ENCODE measurements around the gene ANTXR2. TPM values are rescaled to one million over a fixed set of nuclear protein-coding genes. Genes with fewer than 3 reads are reported as not detected.

The ANTXR2 gene
- total RNA-seq, 1 experiment from 2014 or later, result 7.0 TPM

- H3K27me3 ChIP-seq (replicated peaks; ENCODE audit: insufficient read depth, low read depth, low read length, poor library complexity), result no peaks in the 10 kb centered on the region
- intact Hi-C loops (cut with micrococcal nuclease; ENCODE audit: unreplicated experiment), result no loop called here
- no peak for DNase-seq (ENCODE audit: low spot score)
- no peaks in the 10 kb centered on the region for H3K36me3 ChIP-seq (ENCODE audit: insufficient read depth, low read length, poor library complexity, severe bottlenecking)
- no peak overlapping the region for H3K4me3 ChIP-seq (ENCODE audit: low read depth, low read length, poor library complexity, severe bottlenecking)
- H3K27ac ChIP-seq (ENCODE audit: low read depth, low read length, poor library complexity, severe bottlenecking), result no peak overlapping the region
- TF ChIP-seq, protein P1, sequence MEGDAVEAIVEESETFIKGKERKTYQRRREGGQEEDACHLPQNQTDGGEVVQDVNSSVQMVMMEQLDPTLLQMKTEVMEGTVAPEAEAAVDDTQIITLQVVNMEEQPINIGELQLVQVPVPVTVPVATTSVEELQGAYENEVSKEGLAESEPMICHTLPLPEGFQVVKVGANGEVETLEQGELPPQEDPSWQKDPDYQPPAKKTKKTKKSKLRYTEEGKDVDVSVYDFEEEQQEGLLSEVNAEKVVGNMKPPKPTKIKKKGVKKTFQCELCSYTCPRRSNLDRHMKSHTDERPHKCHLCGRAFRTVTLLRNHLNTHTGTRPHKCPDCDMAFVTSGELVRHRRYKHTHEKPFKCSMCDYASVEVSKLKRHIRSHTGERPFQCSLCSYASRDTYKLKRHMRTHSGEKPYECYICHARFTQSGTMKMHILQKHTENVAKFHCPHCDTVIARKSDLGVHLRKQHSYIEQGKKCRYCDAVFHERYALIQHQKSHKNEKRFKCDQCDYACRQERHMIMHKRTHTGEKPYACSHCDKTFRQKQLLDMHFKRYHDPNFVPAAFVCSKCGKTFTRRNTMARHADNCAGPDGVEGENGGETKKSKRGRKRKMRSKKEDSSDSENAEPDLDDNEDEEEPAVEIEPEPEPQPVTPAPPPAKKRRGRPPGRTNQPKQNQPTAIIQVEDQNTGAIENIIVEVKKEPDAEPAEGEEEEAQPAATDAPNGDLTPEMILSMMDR (conservative IDR thresholded peaks at IDR 0.05; ENCODE audit: low read depth, low read length), result no peak
- TF ChIP-seq EZH2 (IDR thresholded peaks at IDR 0.05; ENCODE audit: borderline replicate concordance, low read depth, low read length, poor library complexity, severe bottlenecking), result no peak
- H3K9me3 ChIP-seq (ENCODE audit: low read depth, low read length, poor library complexity, severe bottlenecking), result no peaks in the 10 kb centered on the region
- ChIA-PET POLR2A (ENCODE audit: low non-redundant PET) (no interaction called here), CTCF (no interaction called here)
- no peaks in the 10 kb centered on the region for H3K4me1 ChIP-seq (ENCODE audit: insufficient read depth, low read length, poor library complexity, severe bottlenecking)
- BruUV-seq (replicated peaks), result no TSS peak
Observed at GRCh38 chr4:80082693-80083092, 9.7 kb upstream of the ANTXR2 start.

DNA sequence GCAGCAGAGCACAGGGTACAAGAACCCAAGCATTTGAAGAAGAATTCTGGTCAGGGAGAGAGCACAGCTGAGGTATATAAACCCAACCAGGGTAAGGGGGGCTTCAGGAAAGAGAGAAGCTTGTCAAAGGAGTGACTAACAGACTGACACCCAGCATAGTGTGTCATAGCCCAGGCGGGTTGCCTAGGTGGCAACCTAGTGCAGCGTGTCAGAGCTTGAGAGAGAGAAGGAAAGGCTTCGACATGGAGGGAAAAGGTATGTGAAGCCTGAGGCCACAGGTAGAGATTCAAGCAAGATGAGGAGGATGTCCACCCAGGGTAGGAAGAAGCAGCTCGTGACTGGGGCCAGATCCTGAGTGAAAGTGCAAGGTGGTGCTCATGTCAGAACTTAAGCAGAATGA is 8.5 kb upstream of the ANTXR2 start:
- H3K4me3 ChIP-seq (ENCODE audit: low read depth, low read length, poor library complexity, severe bottlenecking), result no peak overlapping the region
- H3K27ac ChIP-seq (ENCODE audit: low read depth, low read length, poor library complexity, severe bottlenecking), result no peak overlapping the region
- BruUV-seq (replicated peaks), result no TSS peak
- no peaks in the 10 kb centered on the region for H3K36me3 ChIP-seq (ENCODE audit: insufficient read depth, low read length, poor library complexity, severe bottlenecking)
- DNase-seq (ENCODE audit: low spot score), result no peak
- no peak for TF ChIP-seq EZH2 (IDR thresholded peaks at IDR 0.05; ENCODE audit: borderline replicate concordance, low read depth, low read length, poor library complexity, severe bottlenecking)
- POLR2A ChIA-PET (ENCODE audit: low non-redundant PET), result no interaction called here
- CTCF ChIA-PET, result no interaction called here
- intact Hi-C loops (cut with micrococcal nuclease; ENCODE audit: unreplicated experiment), result no loop called here
- no peaks in the 10 kb centered on the region for H3K27me3 ChIP-seq (replicated peaks; ENCODE audit: insufficient read depth, low read depth, low read length, poor library complexity)
- no peaks in the 10 kb centered on the region for H3K4me1 ChIP-seq (ENCODE audit: insufficient read depth, low read length, poor library complexity, severe bottlenecking)
- H3K9me3 ChIP-seq (ENCODE audit: low read depth, low read length, poor library complexity, severe bottlenecking), result no peaks in the 10 kb centered on the region

DNA sequence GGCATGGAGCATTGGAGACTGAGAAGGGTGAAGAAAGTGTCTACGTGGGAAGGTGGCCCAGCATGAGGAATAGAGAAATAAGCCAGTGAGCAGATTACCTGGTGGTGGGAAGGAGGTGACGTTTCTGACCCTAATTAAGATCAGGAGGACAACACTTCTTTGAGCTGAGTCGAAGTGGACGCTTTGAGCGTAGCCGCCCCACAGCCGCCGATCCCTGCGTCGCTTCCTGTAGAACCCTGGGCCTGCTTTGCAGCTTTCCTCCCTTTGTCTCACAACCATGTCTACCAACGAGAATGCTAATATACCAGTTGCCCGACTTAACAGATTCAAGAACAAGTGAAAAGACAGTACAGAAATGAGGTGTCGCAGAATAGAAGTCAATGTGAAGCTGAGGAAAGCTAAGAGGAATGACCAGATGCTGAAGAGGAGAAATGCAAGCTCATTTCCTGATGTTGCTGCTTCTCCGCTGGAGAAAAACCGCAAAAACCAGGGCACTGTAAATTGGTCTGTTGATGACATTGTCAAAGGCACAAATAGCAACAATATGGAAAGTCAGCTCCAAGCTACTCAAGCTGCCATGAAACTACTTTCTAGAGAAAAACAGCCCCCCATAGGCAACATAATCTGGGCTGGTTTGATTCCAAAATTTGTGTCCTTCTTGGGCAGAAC is 6.4 kb upstream of the ANTXR2 start:
- H3K36me3 ChIP-seq (ENCODE audit: insufficient read depth, low read length, poor library complexity, severe bottlenecking), result no peaks in the 10 kb centered on the region
- no peak overlapping the region for H3K4me3 ChIP-seq (ENCODE audit: low read depth, low read length, poor library complexity, severe bottlenecking)
- intact Hi-C loops (cut with micrococcal nuclease; ENCODE audit: unreplicated experiment), result no loop called here
- H3K27ac ChIP-seq (ENCODE audit: low read depth, low read length, poor library complexity, severe bottlenecking), result no peak overlapping the region
- no peak for TF ChIP-seq EZH2 (IDR thresholded peaks at IDR 0.05; ENCODE audit: borderline replicate concordance, low read depth, low read length, poor library complexity, severe bottlenecking)
- TF ChIP-seq, protein P1 (conservative IDR thresholded peaks at IDR 0.05; ENCODE audit: low read depth, low read length), result no peak
- no peaks in the 10 kb centered on the region for H3K27me3 ChIP-seq (replicated peaks; ENCODE audit: insufficient read depth, low read depth, low read length, poor library complexity)
- H3K4me1 ChIP-seq (ENCODE audit: insufficient read depth, low read length, poor library complexity, severe bottlenecking), result no peaks in the 10 kb centered on the region
- BruUV-seq (replicated peaks), result no TSS peak
- POLR2A ChIA-PET (ENCODE audit: low non-redundant PET), result interaction anchor here (0.6 kb wide), 1 partner anchor 1089 kb away, joined by 4 read pairs; no protein-coding TSS in a partner anchor
- no peak for DNase-seq (ENCODE audit: low spot score)
- CTCF ChIA-PET, result no interaction called here
- H3K9me3 ChIP-seq (ENCODE audit: low read depth, low read length, poor library complexity, severe bottlenecking), result no peaks in the 10 kb centered on the region
